HG03108 (cell line): ENCODE data around the gene LRRC4C.
"Not testable (repeated sequence)": the region's sequence is repeated elsewhere in the genome, so short reads cannot be mapped to it uniquely, and the experiment has no call there.

ENCODE experiments used
- ATAC-seq: cut with Tn5 transposase; IDR thresholded peaks from one replicate; pipeline ENCODE4 v1.9.1; 2021; ENCODE audit warnings: moderate library complexity; ENCODE audit not compliant: unreplicated experiment

LRRC4C gene

DNA sequence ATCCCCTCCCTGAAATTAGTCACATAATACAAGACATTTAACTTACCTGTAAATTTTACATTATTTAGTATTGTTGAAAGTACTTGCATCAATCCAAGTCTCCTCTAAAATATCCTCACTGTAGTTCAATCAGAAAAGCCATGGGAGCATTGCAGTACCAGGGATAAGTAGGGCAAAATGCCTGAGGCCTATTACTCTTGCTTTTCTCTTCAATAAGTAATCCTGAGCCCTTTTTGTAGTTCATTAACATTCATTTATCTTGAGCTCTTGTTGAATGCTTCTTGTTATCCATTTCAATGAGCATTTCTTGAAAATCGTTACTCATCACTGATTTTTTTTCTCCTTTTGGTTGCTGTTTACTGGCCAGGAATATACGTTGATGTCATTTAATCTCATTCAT lies 414.7 kb downstream of the LRRC4C start:
- no peak for ATAC-seq

DNA sequence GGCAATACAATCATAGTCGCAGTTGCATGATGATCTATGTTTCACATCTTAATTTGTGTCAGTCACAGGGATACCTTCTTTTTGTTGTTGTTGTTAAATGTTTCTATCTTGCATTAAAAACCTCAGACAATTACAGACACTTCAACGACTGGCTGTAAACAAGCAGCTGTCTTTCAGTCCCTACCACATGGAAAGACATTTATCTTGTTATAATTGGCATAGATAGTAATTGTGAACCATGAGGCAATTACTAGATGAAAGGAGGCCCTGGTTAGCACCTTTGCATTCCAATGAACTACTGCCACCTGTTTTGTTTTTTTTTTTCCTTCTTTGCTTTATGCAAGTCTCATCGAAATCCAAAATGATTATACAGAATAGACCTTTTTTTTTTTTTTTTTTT lies 416.8 kb downstream of the LRRC4C start:
- no peak for ATAC-seq

DNA sequence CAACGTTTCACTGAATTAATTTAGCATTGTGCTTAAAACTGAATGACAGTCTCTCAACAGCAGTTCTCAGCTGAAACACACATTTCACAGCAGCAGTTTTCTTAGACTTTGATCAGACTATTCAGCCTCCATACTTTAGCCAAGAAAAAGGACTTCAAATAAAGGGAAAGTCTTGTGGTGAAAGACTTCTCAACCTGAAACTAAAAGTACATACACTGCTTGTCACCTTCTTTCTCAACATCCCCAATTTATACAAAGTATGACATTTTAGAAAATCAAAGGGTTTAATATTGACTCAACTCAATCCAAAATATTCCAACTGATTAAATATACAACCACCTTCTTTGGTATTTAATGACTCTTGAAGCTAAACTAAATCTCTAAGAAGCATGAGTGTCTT lies 419.0 kb downstream of the LRRC4C start:
- no peak for ATAC-seq

DNA sequence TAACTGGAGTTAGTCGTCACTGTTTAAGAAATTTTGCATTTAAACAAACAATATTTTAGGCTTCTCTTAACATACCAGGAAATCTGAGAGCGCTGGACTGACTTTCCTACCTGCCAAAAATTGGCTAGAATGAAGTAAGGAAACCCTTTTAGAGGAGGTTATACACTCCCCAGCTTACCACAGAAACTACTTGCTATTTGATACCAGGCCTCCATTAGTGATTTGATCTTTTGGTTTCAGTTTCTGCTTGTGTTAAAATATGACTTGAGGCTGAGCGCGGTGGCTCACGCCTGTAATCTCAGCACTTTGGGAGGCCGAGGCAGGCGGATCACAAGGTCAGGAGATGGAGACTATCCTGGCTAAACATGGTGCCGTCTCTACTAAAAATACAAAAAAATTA lies 419.9 kb downstream of the LRRC4C start:
- ATAC-seq = no peak

DNA sequence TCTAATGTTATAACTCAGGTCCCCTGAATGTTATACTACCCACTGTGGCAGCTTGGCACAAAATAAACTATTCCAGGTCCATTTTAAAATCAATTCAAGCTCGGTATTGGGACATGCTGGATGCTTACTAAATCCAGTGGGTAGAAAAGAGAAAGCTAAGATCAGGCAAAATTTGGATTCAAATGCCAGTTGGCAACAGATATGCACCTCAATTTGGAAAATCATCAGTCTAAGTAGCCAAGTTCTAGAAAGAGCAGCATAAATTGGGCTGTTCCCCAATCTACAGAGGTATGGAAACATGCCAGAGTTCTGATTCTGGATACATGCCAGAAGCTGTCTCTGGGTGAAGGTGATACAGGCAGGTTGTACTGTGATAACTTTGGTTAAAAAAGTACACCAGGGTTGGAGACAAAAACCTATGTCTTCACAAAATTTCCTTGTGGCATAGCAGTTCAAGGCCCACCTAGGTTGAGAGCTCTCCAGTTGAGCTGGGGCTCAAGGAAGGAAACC lies 427.8 kb downstream of the LRRC4C start:
- ATAC-seq = no peak

DNA sequence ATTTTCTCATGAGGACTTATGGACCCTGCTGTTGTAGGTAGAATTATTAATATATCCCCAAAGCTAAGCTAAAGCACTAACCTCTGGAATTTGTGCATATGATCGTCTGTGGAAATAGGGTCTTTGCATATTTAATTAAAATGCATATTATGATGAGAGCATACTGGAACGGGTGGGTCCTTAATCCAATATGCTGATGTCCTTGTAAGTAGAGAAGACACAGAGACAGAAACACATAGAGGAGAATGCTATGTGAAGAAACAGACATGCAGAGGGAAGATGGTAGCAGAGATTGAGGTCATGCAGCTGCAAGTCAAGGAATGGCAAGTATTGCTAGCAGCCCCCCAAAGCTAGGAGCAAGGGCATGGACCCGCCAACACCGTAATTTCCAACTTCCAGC lies 439.2 kb downstream of the LRRC4C start:
- ATAC-seq = no peak

DNA sequence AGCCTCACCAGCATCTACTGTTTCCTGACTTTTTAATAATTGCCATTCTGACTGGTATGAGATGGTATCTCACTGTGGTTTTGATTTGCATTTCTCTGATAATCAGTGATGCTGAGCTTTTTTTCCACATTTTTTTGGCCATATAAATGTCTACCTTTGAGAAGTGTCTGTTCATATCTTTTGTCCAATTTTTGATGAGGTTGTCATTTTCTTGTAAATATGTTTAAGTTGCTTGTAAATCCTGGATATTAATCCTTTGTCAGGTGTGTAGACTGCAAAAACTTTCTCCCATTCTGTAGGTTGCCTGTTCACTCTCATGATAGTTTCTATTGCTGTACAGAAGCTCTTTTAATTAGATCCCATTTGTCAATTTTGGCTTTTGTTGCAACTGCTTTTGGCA lies 439.8 kb downstream of the LRRC4C start:
- ATAC-seq = not testable (repeated sequence)

DNA sequence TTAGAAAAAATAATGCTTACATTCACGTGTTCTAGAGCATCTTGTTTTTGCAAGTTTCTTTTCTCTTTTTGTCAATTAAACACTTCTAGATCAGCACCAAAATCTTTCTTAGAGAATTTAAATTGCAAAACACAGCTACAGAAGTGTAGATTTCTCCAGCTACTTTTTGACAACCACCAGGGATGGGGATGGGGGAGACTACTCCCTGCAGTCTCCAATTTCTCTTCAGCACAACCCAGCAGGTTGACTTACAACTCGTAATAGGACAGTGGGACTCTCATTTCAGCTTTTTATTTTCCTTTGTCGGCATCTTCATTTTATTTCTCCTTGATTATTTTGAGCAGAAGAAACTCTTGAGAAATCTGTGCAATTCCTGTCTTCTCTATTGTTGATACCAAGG lies 441.2 kb downstream of the LRRC4C start:
- no peak for ATAC-seq

DNA sequence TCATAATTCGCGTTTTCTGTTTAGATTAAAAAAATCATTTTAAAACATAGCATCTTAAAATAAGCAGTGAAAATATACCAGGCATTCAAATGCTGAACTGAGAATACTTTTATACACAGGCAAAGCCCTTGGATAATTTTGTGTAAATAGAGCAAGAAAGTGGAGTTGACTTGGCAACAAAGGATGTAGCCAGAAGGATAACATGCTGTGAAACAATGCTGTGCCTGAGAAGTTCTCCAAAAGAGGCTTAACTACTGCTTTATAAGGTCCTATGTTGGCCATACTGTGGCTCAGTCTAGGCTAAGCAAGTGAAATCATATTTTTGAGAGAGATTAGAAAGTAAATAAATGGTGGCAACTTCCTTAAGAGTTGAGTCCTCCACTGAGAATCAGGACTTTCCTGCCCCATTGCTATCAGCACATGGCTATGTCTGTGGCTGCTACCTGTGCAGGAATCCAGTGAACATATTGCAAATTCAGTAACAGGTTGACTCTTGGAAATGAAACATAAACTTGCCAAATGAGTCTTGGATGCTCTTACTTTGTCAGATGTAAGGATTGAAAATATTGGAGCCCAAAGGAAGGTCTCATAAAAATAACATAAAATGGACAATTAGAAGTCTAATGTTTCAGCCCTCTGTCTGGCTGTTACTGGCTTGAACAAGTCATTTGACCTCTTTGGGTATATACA lies 448.9 kb downstream of the LRRC4C start:
- ATAC-seq = no peak

DNA sequence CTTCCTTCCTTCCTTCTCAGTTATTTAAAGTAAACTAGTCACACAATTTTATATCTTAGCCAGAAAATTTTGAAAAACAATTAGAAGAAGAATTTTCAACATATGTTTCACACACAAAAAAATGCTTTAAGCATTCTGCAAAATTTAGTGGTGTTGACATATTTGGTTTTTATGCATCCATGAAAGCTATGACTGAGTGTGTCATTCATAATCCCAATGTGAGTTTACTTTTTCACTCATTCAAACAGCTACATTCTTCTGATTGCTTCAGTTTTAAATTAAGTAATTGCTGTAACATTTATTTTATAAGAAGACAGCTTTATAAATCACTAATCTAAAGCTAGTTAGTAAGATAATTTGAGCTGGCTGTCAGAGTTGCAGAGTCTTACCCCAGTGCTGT lies 453.5 kb downstream of the LRRC4C start:
- ATAC-seq = no peak

DNA sequence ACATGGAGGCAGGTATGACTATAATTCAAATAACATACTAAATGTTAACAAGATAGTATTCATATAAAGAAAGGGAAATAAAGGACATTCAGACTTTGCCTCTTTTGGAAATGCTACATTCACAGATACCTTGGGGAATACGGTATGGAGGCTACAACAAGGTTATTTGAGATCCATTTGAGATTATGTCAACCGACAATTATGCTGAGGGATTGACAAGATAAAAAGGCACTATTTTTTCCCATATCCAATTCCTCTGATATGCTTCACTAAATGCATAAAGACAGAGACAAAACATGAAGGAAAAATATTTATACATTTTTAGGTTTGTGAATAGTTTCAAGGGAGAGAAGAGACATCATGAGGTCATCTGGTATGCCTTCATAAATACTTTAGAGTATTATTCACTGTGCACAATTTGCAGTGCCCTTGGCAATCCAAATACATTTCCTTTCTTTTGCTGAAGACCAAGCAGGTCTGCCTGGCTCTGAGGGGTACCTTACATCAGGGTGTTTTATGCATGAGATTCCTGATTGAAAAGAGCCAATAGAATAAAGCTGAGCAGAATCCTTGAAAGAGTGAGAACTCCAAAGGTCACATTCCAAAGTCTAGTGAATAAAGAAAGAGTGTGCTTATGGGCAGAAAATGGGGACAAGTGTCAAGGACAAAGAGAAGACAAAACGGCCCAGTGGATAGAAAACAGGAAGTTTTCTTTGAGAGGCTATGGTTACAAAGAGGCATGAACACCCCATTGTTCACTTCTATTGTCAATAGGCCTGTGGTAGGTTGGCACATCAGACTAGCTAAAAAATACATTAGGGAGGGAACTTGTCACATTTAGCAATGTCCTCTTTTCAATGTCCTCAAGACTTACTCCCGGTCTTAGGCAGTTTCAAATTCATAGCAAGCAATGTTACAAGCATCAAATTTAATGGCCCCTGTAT lies 455.8 kb downstream of the LRRC4C start:
- no peak for ATAC-seq

DNA sequence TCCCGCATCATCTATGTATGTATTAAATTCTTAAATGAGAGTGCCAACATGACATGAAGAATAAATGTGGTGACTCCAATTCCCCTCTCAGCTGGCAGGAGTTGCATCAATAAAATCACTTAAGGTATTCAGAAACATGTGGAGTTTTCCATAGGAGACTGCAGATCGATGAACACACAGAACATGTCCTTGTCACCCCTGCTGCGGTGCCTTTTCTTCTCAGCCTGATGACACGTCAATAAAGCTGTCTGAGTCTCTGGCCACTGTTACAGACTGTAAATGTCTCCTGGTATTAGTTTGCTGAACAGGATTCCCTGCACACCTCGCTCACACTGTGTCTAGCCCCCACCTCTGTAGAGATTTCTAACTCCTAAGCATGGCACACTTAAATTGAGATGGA lies 460.5 kb downstream of the LRRC4C start:
- ATAC-seq = no peak

DNA sequence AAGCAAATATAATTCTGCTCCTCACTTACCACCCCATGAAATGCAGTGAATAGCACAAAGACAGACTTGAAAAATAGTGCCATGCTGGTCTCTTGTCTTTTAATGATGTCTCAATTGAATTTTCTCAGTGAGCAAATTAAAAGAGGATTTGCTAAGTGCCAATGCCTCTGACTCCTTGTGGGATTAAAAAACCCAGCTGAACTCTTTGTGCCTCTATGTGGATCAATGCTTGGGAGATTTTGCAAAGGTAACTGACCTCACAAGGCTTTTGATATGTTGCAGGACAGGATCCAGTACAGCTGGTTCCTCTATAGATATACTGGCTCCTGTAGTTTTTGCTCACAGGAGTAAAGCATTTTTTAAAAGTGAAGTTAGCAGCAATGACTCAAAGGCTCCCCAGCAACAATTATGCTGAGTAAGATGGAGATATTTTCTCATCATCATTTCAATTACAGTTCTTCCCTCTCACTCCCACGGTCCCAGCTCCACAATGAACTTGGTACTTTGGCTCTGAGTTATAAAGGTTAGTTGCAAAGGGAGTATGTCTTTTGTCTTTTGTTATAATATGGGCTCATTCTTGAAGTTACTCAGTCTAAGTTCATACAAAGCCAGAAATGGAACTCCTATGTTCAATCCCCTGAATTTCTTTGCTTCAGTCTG lies 471.5 kb downstream of the LRRC4C start:
- no peak for ATAC-seq

DNA sequence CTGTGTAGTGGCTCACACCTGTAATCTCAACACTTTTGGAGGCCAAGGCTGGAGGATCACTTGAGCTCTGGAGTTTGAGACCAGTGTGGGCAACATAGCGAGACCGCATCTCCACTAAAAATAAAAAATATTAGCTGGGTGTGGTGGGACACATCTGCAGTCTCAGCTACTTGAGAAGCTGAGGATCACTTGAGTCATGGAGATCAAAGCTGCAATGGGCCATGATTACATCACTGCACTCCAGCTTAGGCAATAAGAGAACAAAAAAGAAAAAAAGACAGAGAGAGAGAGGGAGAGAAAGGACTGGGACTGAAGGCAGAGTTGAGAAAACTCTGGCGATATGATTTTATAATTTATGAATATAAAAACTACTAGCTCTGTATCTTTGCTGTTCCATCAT lies 473.1 kb downstream of the LRRC4C start:
- ATAC-seq = no peak

DNA sequence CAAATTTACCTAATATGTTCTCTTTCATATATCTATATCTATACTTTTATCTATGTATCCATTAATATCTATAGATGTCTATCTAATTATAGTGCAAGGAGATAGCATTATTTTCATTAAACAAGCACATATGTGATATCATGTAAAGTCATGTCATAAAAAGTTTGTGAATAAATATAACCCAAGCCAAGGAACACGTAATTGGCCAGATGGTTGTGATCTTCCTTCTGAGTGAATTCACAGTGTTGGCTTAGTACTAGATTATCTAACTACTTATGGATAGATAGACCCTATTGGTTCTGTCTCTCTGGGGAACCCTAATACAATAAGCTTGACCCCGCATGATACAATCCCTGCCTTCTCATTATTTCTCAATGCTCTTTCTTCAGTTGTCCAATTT lies 484.4 kb downstream of the LRRC4C start:
- ATAC-seq = no peak

DNA sequence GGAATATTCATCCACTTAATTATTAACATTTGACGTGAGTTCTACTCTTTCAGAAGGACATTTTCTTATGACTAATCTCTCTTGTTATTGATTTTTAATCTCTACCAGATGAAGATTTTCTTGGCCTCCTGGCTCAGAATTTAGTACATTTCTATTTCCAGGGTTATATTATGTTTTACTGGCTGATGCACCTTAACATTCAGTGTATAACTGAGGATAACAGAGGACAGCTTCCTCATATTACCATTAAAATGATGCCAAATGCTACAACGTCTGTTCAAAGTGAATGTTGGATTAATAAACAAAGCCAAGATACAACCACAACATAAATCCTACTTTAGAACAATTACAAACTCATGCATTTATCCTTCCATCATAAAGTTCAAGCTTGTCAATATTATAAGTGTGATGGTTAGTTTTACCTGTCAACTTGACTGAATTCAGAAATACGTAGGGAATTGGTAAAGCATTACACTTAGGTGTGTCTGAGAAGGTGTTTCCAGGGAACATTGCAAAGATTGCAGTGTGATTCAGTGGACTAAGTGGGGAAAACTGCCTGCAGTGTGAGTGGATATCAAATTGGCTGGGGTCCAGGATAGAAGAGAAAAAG lies 485.2 kb downstream of the LRRC4C start:
- ATAC-seq = no peak

DNA sequence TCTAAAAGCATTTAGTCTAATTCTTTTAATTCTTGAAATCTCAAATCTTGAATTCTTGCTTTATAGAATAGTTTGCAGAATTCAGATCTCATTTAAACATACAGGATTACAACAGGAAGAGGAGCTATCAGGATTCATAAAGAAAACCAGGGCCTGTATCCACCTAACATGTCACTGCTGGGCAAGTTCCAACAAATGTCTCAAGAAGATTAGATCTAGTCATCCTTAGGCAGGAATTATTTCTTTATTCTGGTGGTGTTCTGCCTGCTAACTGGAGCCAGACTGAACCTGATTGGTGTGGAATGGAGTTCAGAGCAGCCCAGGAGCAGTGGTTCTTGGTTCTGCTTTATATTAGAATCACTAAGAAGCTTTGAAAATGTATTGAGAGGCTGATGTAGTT lies 500.7 kb downstream of the LRRC4C start:
- ATAC-seq = no peak

DNA sequence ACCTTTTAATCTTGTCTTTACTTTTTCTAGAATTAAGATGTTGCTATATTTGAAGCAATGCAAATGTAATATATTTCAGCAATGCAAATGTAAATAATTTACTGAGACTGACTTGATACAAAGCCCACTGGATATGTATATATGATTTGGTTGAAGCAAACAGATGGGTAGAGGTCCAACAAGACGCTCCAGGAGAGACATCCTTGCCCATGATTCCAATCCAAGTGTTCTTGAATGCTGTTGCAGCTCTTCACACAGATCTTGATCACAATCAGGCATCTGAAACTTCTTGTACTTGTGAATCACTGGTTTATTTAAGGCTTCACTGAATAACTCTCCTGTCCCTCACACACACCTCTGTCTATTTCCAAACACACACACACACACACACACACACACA lies 507.0 kb downstream of the LRRC4C start:
- ATAC-seq = no peak

DNA sequence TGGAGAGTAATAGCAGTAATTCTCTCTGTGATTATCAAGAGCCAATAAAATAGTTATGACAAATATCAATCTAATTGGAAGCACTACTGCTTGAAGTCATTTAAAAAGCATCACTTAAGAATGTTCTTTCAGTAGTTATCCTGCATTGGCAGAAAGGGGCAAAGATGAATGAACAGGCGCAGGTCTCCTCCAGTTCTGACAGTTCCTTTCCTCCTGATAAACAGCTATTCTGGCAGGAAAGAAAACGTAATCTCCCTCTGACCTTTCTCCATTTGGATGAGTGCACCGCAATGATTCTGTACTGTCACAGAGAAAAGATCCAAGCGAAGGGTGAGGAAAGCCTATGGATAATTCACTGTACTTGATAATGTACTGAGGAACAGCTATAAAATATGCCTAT lies 521.5 kb downstream of the LRRC4C start:
- ATAC-seq = no peak

DNA sequence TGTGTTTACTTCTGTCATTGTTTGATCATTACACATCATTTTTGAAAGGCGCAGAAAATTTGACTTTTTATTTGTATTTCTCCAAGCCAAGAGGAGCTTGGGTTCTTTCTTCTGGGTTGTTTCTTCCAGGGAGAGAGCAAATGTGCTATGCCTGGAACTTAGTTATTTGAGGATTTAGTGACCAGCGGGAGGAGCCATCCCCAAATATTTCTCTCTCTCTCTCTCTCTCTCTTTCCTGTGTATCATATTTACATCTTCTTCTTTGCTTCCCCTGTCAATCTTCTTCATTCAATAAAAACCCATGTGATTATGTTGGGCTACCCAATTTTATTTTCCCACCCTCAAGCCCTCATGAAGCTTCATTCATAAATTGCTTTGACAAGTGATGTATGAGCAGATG lies 534.5 kb downstream of the LRRC4C start:
- no peak for ATAC-seq

DNA sequence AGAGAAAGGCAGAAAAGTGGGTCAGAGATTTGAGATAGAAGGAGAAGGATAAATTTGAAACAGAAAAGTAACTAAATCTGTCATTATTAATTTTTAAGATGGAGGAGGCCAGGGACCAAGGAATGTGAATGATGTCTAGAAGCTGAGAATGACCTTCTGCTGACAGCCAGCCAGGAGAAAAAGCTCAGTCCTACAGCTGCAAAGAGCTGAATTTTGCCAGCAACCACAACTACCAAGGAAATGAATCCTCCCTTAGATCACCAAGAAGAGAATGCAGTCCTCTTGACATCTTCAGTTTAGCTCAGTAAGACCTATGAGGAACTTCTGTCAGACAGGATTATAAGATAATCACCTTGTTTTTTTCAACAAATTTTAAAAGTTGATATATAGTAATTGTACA lies 538.2 kb downstream of the LRRC4C start:
- ATAC-seq = no peak
